ENCODE data around the gene RSPH9.
A peak's percentile ranks its signal among the peaks of the same experiment; 100 is the strongest.

Gene RSPH9

DNA sequence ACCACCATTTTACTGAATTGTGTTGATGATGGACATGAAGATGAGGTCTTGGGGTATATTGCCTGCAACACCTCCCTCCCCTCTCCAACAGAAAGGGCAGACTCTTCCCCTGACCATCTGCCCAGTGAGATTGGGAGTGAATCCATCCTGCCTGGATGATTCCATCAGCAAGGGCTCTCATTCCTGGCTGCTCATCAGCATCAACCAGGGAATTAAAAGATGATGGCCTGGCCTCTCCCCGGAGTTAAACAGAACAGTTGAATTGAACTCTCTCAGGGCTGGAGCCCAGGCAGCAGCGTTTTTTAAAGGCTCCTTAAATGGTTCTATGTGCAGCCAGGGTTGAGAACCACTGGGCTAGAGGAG lies 57.3 kb downstream of the RSPH9 start:
- DNase-seq (ENCODE audit: low spot score), result no peak
- Histone ChIP-seq H3K27ac (replicated peaks; ENCODE audit: low read length) (peak overlapping the region; percentile 93), H3K4me3 (ENCODE audit: low read length in 2 of 2) (peak overlapping the region in 1 of 2 donors; percentile 0), H2AK5ac (ENCODE audit: low read depth, low read length) (no peak overlapping the region), H3K36me3 (replicated peaks in 1 of 2; ENCODE audit: control insufficient read depth in 2 of 2, insufficient read depth in 2 of 2, low read length in 2 of 2) (no peaks in the 10 kb centered on the region), H3K14ac (ENCODE audit: low read length) (no peak overlapping the region), H2AFZ (ENCODE audit: low read length) (peak overlapping the region; percentile 81), H3K79me1 (ENCODE audit: low read depth, low read length) (no peaks in the 10 kb centered on the region), H3K4me1 (ENCODE audit: control insufficient read depth in 2 of 2, insufficient read depth in 1 of 2, low read depth in 1 of 2, low read length in 2 of 2) (peaks cover 28 to 57% of the 10 kb centered on the region in 2 donors), H2BK12ac (ENCODE audit: low read length) (no peak overlapping the region), H3K9me3 (replicated peaks in 1 of 2; ENCODE audit: control insufficient read depth in 2 of 2, insufficient read depth in 1 of 2, low read depth in 1 of 2, low read length in 2 of 2) (no peaks in the 10 kb centered on the region), H3K18ac (ENCODE audit: low read length) (peak overlapping the region; percentile 44), H3K4ac (ENCODE audit: low read length) (no peak overlapping the region), H2BK120ac (ENCODE audit: low read depth, low read length) (no peak overlapping the region), H4K91ac (ENCODE audit: low read depth, low read length, poor library complexity) (no peak overlapping the region), H3K27me3 (ENCODE audit: control insufficient read depth in 3 of 3, insufficient read depth in 3 of 3, low read depth in 1 of 3, low read length in 3 of 3) (no peaks in the 10 kb centered on the region), H2BK5ac (ENCODE audit: low read length) (no peak overlapping the region), H4K8ac (ENCODE audit: low read depth, low read length) (no peak overlapping the region), H3K4me2 (ENCODE audit: insufficient read depth, low read length, poor library complexity, severe bottlenecking) (peak overlapping the region; percentile 29), H3K9ac (ENCODE audit: low read depth, low read length, poor library complexity) (no peak overlapping the region), H3K23ac (ENCODE audit: low read depth, low read length, poor library complexity) (no peak overlapping the region), H2BK15ac (ENCODE audit: low read length) (no peak overlapping the region)
- no CpG with 5 or more reads among the region's 2 CpGs for WGBS, 2 donors (ENCODE audit: extremely low coverage in 2 of 2, insufficient read length in 2 of 2, insufficient replicate concordance in 1 of 2)

DNA sequence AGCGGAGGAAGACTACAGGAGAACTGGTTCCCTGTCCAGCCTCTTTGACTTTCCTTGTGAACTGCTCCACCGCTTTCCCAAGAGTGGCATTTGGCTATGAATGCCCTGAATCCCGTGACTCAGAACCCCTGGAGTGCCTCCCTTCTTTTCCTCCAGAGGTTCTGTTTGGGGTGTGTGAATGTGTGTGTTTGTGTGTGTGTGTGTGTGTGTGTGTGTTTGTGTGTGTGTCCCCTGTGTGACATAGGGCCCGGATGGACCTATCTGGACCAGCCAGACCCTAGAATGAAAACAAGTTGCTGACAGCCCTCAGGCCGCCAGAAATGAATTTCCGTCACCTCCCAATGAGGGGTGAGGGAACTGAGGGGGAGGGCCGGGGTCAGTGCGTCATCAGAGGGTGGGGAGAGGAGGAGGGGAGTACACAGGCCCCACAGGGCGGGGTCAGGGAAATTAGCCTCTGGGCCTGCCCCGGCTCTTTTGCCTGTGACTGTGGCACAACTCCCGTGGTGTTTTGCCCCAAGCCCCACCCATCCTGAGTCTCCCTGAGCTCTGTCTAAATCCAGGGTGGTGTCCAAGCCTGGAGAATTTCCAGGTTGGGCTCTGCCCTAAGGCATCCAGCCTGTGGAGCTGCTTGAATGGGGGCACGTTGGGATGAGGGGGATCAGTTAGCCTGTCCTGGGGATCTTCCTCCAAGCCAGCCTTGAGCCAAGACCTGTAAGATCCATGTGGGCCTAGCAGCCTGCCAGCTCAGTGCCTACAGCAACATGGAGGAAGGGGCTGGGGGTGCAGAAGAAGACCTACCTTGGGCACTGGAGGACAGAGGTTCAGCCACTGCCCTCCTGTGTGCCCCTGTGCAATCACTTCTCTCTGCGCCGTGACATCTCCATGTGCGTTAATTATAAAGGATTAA lies 58.0 kb downstream of the RSPH9 start:
- H2AK5ac ChIP-seq (ENCODE audit: low read depth, low read length), result no peak overlapping the region
- no peak overlapping the region for H4K8ac ChIP-seq (ENCODE audit: low read depth, low read length)
- no peak overlapping the region for H2BK12ac ChIP-seq (ENCODE audit: low read length)
- DNase-seq (ENCODE audit: low spot score), result peak; percentile 95
- H2BK120ac ChIP-seq (ENCODE audit: low read depth, low read length), result no peak overlapping the region
- no peaks in the 10 kb centered on the region for H3K79me1 ChIP-seq (ENCODE audit: low read depth, low read length)
- H2AFZ ChIP-seq (ENCODE audit: low read length), result peak overlapping the region; percentile 81
- H4K91ac ChIP-seq (ENCODE audit: low read depth, low read length, poor library complexity), result no peak overlapping the region
- H3K9ac ChIP-seq (ENCODE audit: low read depth, low read length, poor library complexity), result no peak overlapping the region
- peaks cover 28 to 64% of the 10 kb centered on the region in 2 donors for H3K4me1 ChIP-seq (ENCODE audit: control insufficient read depth in 2 of 2, insufficient read depth in 1 of 2, low read depth in 1 of 2, low read length in 2 of 2)
- peak overlapping the region; percentile 93 for H3K27ac ChIP-seq (replicated peaks; ENCODE audit: low read length)
- H3K4ac ChIP-seq (ENCODE audit: low read length), result no peak overlapping the region
- H3K4me3 ChIP-seq (ENCODE audit: low read length in 2 of 2), result peak overlapping the region in 1 of 2 donors; percentile 3
- WGBS, 2 donors (ENCODE audit: extremely low coverage in 2 of 2, insufficient read length in 2 of 2, insufficient replicate concordance in 1 of 2), result no CpG with 5 or more reads among the region's 15 CpGs
- H3K18ac ChIP-seq (ENCODE audit: low read length), result peak overlapping the region; percentile 86
- no peaks in the 10 kb centered on the region for H3K9me3 ChIP-seq (replicated peaks in 1 of 2; ENCODE audit: control insufficient read depth in 2 of 2, insufficient read depth in 1 of 2, low read depth in 1 of 2, low read length in 2 of 2)
- no peak overlapping the region for H3K23ac ChIP-seq (ENCODE audit: low read depth, low read length, poor library complexity)
- H3K14ac ChIP-seq (ENCODE audit: low read length), result no peak overlapping the region
- H3K4me2 ChIP-seq (ENCODE audit: insufficient read depth, low read length, poor library complexity, severe bottlenecking), result peak overlapping the region; percentile 29
- H2BK5ac ChIP-seq (ENCODE audit: low read length), result no peak overlapping the region
- H2BK15ac ChIP-seq (ENCODE audit: low read length), result no peak overlapping the region
- no peaks in the 10 kb centered on the region for H3K36me3 ChIP-seq (replicated peaks in 1 of 2; ENCODE audit: control insufficient read depth in 2 of 2, insufficient read depth in 2 of 2, low read length in 2 of 2)
- H3K27me3 ChIP-seq (ENCODE audit: control insufficient read depth in 3 of 3, insufficient read depth in 3 of 3, low read depth in 1 of 3, low read length in 3 of 3), result no peaks in the 10 kb centered on the region

DNA sequence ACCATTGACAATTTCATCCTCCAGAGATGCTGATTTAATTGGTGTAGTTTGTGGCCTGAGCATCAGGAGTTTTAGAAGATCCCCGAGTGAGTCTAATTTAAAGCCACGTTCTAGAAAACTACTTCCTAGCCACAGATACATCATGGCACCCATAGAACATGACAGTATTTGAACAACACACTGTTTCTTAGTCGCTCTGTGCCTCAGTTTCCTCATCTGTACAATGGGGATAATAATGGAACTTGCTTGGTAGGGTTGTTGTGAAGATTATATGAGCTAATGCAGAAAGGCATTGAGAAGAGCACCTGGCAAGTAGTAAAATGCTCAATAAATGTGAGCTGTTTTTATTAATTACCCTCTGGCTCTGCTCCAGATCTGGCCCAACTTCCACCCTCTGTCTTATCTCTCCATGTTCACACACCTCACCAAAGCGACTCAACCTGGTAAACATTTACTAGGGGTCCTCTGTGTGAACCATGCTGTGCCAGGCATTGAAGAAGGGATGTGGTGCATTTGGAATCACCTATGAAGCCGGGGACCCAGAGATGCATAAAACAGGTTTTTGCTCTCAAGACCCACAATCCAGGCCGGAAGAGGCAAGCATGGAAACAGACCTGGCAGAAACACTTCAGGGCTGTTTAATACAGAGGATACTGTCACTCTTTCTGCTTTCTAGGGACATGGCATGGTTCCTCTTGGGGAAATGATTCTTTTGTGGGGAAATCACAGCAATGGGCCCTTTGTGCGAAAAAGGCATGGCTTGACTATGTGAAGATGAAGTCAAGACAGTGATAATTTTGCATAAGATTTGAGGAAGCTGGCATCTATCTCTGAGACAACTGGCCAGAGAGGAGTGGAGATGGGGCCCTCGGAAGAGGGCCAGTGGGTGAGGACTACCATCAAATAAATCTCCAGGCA lies 58.9 kb downstream of the RSPH9 start:
- Histone ChIP-seq H2BK15ac (ENCODE audit: low read length) (no peak overlapping the region), H3K4me1 (ENCODE audit: control insufficient read depth in 2 of 2, insufficient read depth in 1 of 2, low read depth in 1 of 2, low read length in 2 of 2) (peaks cover 25 to 58% of the 10 kb centered on the region in 2 donors), H3K79me1 (ENCODE audit: low read depth, low read length) (no peaks in the 10 kb centered on the region), H3K4me3 (ENCODE audit: low read length in 2 of 2) (no peak overlapping the region), H3K14ac (ENCODE audit: low read length) (no peak overlapping the region), H4K91ac (ENCODE audit: low read depth, low read length, poor library complexity) (no peak overlapping the region), H3K23ac (ENCODE audit: low read depth, low read length, poor library complexity) (no peak overlapping the region), H2BK120ac (ENCODE audit: low read depth, low read length) (no peak overlapping the region), H3K4ac (ENCODE audit: low read length) (no peak overlapping the region), H2BK12ac (ENCODE audit: low read length) (no peak overlapping the region), H4K8ac (ENCODE audit: low read depth, low read length) (no peak overlapping the region), H3K9ac (ENCODE audit: low read depth, low read length, poor library complexity) (no peak overlapping the region), H3K9me3 (replicated peaks in 1 of 2; ENCODE audit: control insufficient read depth in 2 of 2, insufficient read depth in 1 of 2, low read depth in 1 of 2, low read length in 2 of 2) (no peaks in the 10 kb centered on the region), H3K18ac (ENCODE audit: low read length) (peak overlapping the region; percentile 51), H2BK5ac (ENCODE audit: low read length) (no peak overlapping the region), H3K27me3 (ENCODE audit: control insufficient read depth in 3 of 3, insufficient read depth in 3 of 3, low read depth in 1 of 3, low read length in 3 of 3) (no peaks in the 10 kb centered on the region), H3K4me2 (ENCODE audit: insufficient read depth, low read length, poor library complexity, severe bottlenecking) (no peak overlapping the region), H2AFZ (ENCODE audit: low read length) (peak overlapping the region; percentile 81), H3K36me3 (replicated peaks in 1 of 2; ENCODE audit: control insufficient read depth in 2 of 2, insufficient read depth in 2 of 2, low read length in 2 of 2) (no peaks in the 10 kb centered on the region), H3K27ac (replicated peaks; ENCODE audit: low read length) (peak overlapping the region; percentile 93), H2AK5ac (ENCODE audit: low read depth, low read length) (no peak overlapping the region)
- DNase-seq (ENCODE audit: low spot score), result no peak
- no CpG with 5 or more reads among the region's 8 CpGs for WGBS, 2 donors (ENCODE audit: extremely low coverage in 2 of 2, insufficient read length in 2 of 2, insufficient replicate concordance in 1 of 2)

DNA sequence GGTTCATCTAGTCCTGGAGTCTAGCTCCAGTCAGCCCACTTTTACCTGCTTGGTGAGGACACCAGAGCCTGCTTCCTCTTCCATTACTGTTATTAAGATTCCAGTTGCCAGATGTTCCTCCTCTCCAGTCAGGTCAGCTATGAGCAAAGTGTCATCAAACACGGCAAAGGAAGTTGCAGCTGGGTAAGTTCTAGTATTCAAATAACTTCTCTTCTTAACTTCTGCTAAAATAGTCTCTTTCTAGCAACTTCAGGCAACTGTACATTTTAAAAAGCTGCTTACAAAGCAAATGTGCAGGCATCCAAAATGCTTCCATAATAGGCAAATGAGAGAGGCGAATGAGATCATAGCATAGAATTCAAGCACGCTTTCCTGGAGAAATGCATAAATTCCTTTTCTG lies 61.2 kb downstream of the RSPH9 start:
- no peak for DNase-seq (ENCODE audit: low spot score)
- no CpG with 5 or more reads among the region's 3 CpGs for WGBS, 2 donors (ENCODE audit: extremely low coverage in 2 of 2, insufficient read length in 2 of 2, insufficient replicate concordance in 1 of 2)
- no peak overlapping the region for H2BK12ac ChIP-seq (ENCODE audit: low read length)

More for the DNA sequence above, 61.2 kb downstream of the RSPH9 start:
- no peaks in the 10 kb centered on the region for H3K36me3 ChIP-seq (replicated peaks in 1 of 2; ENCODE audit: control insufficient read depth in 2 of 2, insufficient read depth in 2 of 2, low read length in 2 of 2)
- no peaks in the 10 kb centered on the region for H3K27me3 ChIP-seq (ENCODE audit: control insufficient read depth in 3 of 3, insufficient read depth in 3 of 3, low read depth in 1 of 3, low read length in 3 of 3)
- no peak overlapping the region for H3K4ac ChIP-seq (ENCODE audit: low read length)
- peaks cover 18 to 51% of the 10 kb centered on the region in 2 donors for H3K4me1 ChIP-seq (ENCODE audit: control insufficient read depth in 2 of 2, insufficient read depth in 1 of 2, low read depth in 1 of 2, low read length in 2 of 2)
- H2BK5ac ChIP-seq (ENCODE audit: low read length), result no peak overlapping the region
- H4K8ac ChIP-seq (ENCODE audit: low read depth, low read length), result no peak overlapping the region
- H2BK120ac ChIP-seq (ENCODE audit: low read depth, low read length), result no peak overlapping the region
- H4K91ac ChIP-seq (ENCODE audit: low read depth, low read length, poor library complexity), result no peak overlapping the region
- H3K4me2 ChIP-seq (ENCODE audit: insufficient read depth, low read length, poor library complexity, severe bottlenecking), result no peak overlapping the region
- H3K23ac ChIP-seq (ENCODE audit: low read depth, low read length, poor library complexity), result no peak overlapping the region
- H3K9me3 ChIP-seq (replicated peaks in 1 of 2; ENCODE audit: control insufficient read depth in 2 of 2, insufficient read depth in 1 of 2, low read depth in 1 of 2, low read length in 2 of 2), result no peaks in the 10 kb centered on the region
- no peaks in the 10 kb centered on the region for H3K79me1 ChIP-seq (ENCODE audit: low read depth, low read length)
- H3K4me3 ChIP-seq (ENCODE audit: low read length in 2 of 2), result no peak overlapping the region
- H2AFZ ChIP-seq (ENCODE audit: low read length), result peak overlapping the region; percentile 27
- no peak overlapping the region for H2AK5ac ChIP-seq (ENCODE audit: low read depth, low read length)
- H3K18ac ChIP-seq (ENCODE audit: low read length), result no peak overlapping the region
- H3K9ac ChIP-seq (ENCODE audit: low read depth, low read length, poor library complexity), result no peak overlapping the region
- H2BK15ac ChIP-seq (ENCODE audit: low read length), result no peak overlapping the region
- H3K27ac ChIP-seq (replicated peaks; ENCODE audit: low read length), result no peak overlapping the region
- H3K14ac ChIP-seq (ENCODE audit: low read length), result no peak overlapping the region
